ENCODE results near the gene CAMK2B.

DNA sequence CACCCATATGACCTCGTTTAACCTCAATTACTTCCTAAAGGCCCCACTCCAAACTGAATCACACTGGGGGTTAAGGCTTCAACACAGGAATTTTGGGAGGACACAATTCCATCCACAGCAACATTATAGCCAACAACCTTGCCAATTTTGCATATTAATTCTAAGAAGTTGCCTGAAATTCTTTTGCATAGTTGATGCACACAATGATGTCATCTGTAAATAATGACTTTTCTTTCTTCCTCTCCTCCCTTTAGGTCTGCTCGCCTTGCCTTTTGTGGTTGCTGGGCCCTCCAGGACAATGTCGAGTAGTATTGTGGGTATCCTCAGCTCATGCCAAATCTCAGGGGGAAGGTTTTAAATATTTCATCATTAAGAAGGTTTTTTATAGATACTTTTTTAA is 16.0 kb upstream of the CAMK2B start:
- TF ChIP-seq, protein P1, sequence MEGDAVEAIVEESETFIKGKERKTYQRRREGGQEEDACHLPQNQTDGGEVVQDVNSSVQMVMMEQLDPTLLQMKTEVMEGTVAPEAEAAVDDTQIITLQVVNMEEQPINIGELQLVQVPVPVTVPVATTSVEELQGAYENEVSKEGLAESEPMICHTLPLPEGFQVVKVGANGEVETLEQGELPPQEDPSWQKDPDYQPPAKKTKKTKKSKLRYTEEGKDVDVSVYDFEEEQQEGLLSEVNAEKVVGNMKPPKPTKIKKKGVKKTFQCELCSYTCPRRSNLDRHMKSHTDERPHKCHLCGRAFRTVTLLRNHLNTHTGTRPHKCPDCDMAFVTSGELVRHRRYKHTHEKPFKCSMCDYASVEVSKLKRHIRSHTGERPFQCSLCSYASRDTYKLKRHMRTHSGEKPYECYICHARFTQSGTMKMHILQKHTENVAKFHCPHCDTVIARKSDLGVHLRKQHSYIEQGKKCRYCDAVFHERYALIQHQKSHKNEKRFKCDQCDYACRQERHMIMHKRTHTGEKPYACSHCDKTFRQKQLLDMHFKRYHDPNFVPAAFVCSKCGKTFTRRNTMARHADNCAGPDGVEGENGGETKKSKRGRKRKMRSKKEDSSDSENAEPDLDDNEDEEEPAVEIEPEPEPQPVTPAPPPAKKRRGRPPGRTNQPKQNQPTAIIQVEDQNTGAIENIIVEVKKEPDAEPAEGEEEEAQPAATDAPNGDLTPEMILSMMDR (IDR thresholded peaks at IDR 0.05), result no peak
- TF ChIP-seq POLR2A (IDR thresholded peaks at IDR 0.05) (no peak), POLR2AphosphoS5 (IDR thresholded peaks at IDR 0.05) (no peak)

Measured in sigmoid colon (tissue), 4 donors.